A673 (cell line): ENCODE measurements around the gene MTR.

Source experiments
- CTCF ChIP-seq: fragments of 300-800, 200-600 bp; sonication (generic); conservative IDR thresholded peaks from 2 replicates; pipeline ENCODE4 v1.5.1; 2017; ENCODE audit warnings: low read depth, mild to moderate bottlenecking, antibody characterized with exemption, low read length, moderate library complexity, mixed read lengths
- EZH2 ChIP-seq: fragments of 200-600 bp; sonication (generic); IDR thresholded peaks from 2 replicates; pipeline ENCODE4 v1.6.1; 2017; ENCODE audit warnings: borderline replicate concordance, low read depth, mild to moderate bottlenecking, mixed read lengths, antibody characterized with exemption, low read length; ENCODE audit not compliant: poor library complexity, severe bottlenecking

GRCh38 chr1:236751385-236751784 lies 43.7 kb upstream of the MTR start:
- TF ChIP-seq CTCF (no peak), EZH2 (no peak)
